ENCODE data around the gene DGKA. TPM values are rescaled to one million over a fixed set of nuclear protein-coding genes. Genes with fewer than 3 reads are reported as not detected.

Gene DGKA
- polyA plus RNA-seq, 1 of the 3 experiments (the other 2 are of a cell fraction) = 75.9 TPM

- Histone ChIP-seq H3K4me2 (peak overlapping the region; percentile 81), H2AFZ (ENCODE audit: low read depth) (peak overlapping the region; percentile 36; the same call in 1 of the 2 replicates), H3K4me3 (ENCODE audit: low read depth in 2 of 2, low read length in 1 of 2) (peak overlapping the region; percentile 55 to 67), H4K20me1 (ENCODE audit: insufficient read depth) (no peaks in the 10 kb centered on the region), H3K36me3 (replicated peaks in 1 of 2; ENCODE audit: control insufficient read depth in 1 of 2, insufficient read depth in 2 of 2, low read length in 1 of 2) (peaks cover 10 to 22% of the 10 kb centered on the region in 2 experiments), H3K27ac (ENCODE audit: low read depth in 2 of 2, low read length in 1 of 2) (peak overlapping the region in 1 of 2 experiments; percentile 94; a peak in 2 of 4 replicates), H3K9ac (peak overlapping the region; percentile 73), H3K4me1 (ENCODE audit: control insufficient read depth in 1 of 2, insufficient read depth in 2 of 2, low read depth in 1 of 2, low read length in 1 of 2) (peaks cover 13 to 15% of the 10 kb centered on the region in 2 experiments; a peak in 3 of 4 replicates), H3K9me3 (no peaks in the 10 kb centered on the region), H3K9me2 (no peaks in the 10 kb centered on the region), H3F3A (replicated peaks; ENCODE audit: insufficient read depth) (peaks cover 18% of the 10 kb centered on the region), H3K79me2 (ENCODE audit: insufficient read depth) (peaks cover 54% of the 10 kb centered on the region), H3K27me3 (ENCODE audit: insufficient read depth) (no peaks in the 10 kb centered on the region)
- POLR2A ChIA-PET = no interaction called here
- TF ChIP-seq SIN3A (IDR thresholded peaks at IDR 0.05; ENCODE audit: borderline replicate concordance, low read depth, low read length) (no peak), RXRA (IDR thresholded peaks at IDR 0.05; ENCODE audit: borderline replicate concordance, low read depth) (no peak), RAD21 (IDR thresholded peaks at IDR 0.05; ENCODE audit: low read length) (no peak), ELF1 (IDR thresholded peaks at IDR 0.05) (no peak)
- CTCF ChIA-PET = interaction anchor here (2.7 kb wide), 1 partner anchor 32 kb away, joined by 15 read pairs; no protein-coding TSS in a partner anchor
- 91% methylated on average over 1 of the region's 1 CpG for WGBS (ENCODE audit: low lambda C conversion rate)
- no peak for DNase-seq
Observed at GRCh38 chr12:55972456-55972855, 41.5 kb downstream of the DGKA start.

- 7% methylated on average over 18 of the region's 18 CpGs for WGBS (ENCODE audit: low lambda C conversion rate)
- H3K9ac ChIP-seq = peak overlapping the region; percentile 73
- ChIA-PET CTCF (interaction anchor here (1.2 to 2.8 kb wide), 5 partner anchors 12 to 234 kb away, joined by 3 to 28 read pairs (median 9); partner anchors contain the start of gene SUOX), POLR2A (interaction anchor here (0.6 to 2.1 kb wide), 11 partner anchors 9 to 327 kb away, joined by 3 to 15 read pairs (median 5); partner anchors contain the start of genes CS, DNAJC14, IKZF4 and ORMDL2)
- peak overlapping the region; percentile 63 for H2AFZ ChIP-seq (ENCODE audit: low read depth)
- peak overlapping the region; percentile 24 to 94 for H3K27ac ChIP-seq (ENCODE audit: low read depth in 2 of 2, low read length in 1 of 2)
- H3K9me2 ChIP-seq = no peaks in the 10 kb centered on the region
- H3K4me1 ChIP-seq (ENCODE audit: control insufficient read depth in 1 of 2, insufficient read depth in 2 of 2, low read depth in 1 of 2, low read length in 1 of 2) = peaks cover 7 to 9% of the 10 kb centered on the region in 2 experiments; a peak in 3 of 4 replicates
- DNase-seq = no peak
- peaks cover 10 to 23% of the 10 kb centered on the region in 2 experiments for H3K36me3 ChIP-seq (replicated peaks in 1 of 2; ENCODE audit: control insufficient read depth in 1 of 2, insufficient read depth in 2 of 2, low read length in 1 of 2)
- TF ChIP-seq CTCF (IDR thresholded peaks at IDR 0.05) (no peak), TEAD4 (IDR thresholded peaks at IDR 0.05; ENCODE audit: borderline replicate concordance, insufficient read depth) (no peak)
- H3K4me2 ChIP-seq = peak overlapping the region; percentile 81
- H3K4me3 ChIP-seq (ENCODE audit: low read depth in 2 of 2, low read length in 1 of 2) = peak overlapping the region; percentile 55 to 67
- peaks cover 18% of the 10 kb centered on the region for H3F3A ChIP-seq (replicated peaks; ENCODE audit: insufficient read depth)
- no peaks in the 10 kb centered on the region for H3K9me3 ChIP-seq
- H3K27me3 ChIP-seq (ENCODE audit: insufficient read depth) = no peaks in the 10 kb centered on the region
- peaks cover 54% of the 10 kb centered on the region for H3K79me2 ChIP-seq (ENCODE audit: insufficient read depth)
- H4K20me1 ChIP-seq (ENCODE audit: insufficient read depth) = no peaks in the 10 kb centered on the region
Observed at GRCh38 chr12:55972911-55973598, 42.1 kb downstream of the DGKA start.
